Kidney epithelial cell (primary cell): Measurements from ENCODE around the gene MKRN1. TPM values are rescaled to one million over a fixed set of nuclear protein-coding genes. Genes with fewer than 3 reads are reported as not detected.

Source experiments
- DNase-seq: peaks from one replicate; pipeline ENCODE4 v3.0.0-alpha.2; 2010; ENCODE audit warnings: low read depth
- H3K27me3 ChIP-seq: 2 replicates; pipeline ENCODE4 v1.6.0; 2011; ENCODE audit warnings: low read length; ENCODE audit not compliant: control insufficient read depth, insufficient read depth
- H3K36me3 ChIP-seq: 2 replicates; pipeline ENCODE4 v1.5.1; 2011; ENCODE audit warnings: low read length; ENCODE audit not compliant: control insufficient read depth, insufficient read depth
- H3K4me3 ChIP-seq: 2 replicates; pipeline ENCODE4 v1.5.1; 2011; ENCODE audit warnings: low read depth, mild to moderate bottlenecking, control low read depth, low read length
- CTCF ChIP-seq: IDR thresholded peaks from 2 replicates; pipeline ENCODE4 v1.5.1; 2011; ENCODE audit warnings: mild to moderate bottlenecking, moderate library complexity, low read length, control low read depth, inconsistent platforms; ENCODE audit not compliant: insufficient read depth, poor library complexity, severe bottlenecking
- total RNA-seq: library from RNA; depleted of rRNA; stranded (reverse); fragments of >200 nt; gene quantifications from 2 replicates; pipeline ENCODE4 v1.2.3, GENCODE V29; 2015

The MKRN1 gene
- total RNA-seq, 1 donor from 2014 or later: 58.3 TPM

GRCh38 chr7:140435252-140435895 is 43.9 kb downstream of the MKRN1 start:
- Histone ChIP-seq H3K36me3 (no peaks in the 10 kb centered on the region), H3K27me3 (peaks cover 7% of the 10 kb centered on the region), H3K4me3 (no peak overlapping the region)
- TF ChIP-seq CTCF: no peak
- no peak for DNase-seq

DNA sequence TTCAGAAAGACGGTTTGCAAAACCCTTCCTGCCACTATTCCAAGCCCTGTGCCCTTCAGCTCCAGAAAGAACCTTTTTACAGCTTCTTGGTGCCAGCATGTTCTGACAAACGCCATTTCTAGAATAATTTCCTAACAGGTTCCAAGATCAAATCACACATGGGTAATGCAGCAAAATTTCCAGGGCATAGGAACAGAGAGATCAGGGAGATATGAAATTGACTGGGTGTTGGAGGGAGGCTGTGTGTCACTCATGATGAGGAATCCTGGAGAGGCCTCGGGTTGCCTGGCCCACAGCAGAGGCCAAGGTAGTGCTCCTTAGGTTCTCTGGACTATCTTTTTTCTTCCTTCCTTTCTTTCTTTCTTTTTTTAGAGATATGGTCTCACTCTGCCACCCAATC is 45.9 kb downstream of the MKRN1 start:
- no peak overlapping the region for H3K4me3 ChIP-seq
- DNase-seq: no peak
- no peak for TF ChIP-seq CTCF
- H3K27me3 ChIP-seq: peaks cover 10% of the 10 kb centered on the region
- no peaks in the 10 kb centered on the region for H3K36me3 ChIP-seq

- no peaks in the 10 kb centered on the region for H3K36me3 ChIP-seq
- DNase-seq: no peak
- H3K4me3 ChIP-seq: no peak overlapping the region
- TF ChIP-seq CTCF: no peak
- peaks cover 3% of the 10 kb centered on the region for H3K27me3 ChIP-seq
Observed at GRCh38 chr7:140426130-140426529, 53.2 kb downstream of the MKRN1 start.

GRCh38 chr7:140425718-140426117 is 53.6 kb downstream of the MKRN1 start:
- H3K36me3 ChIP-seq: no peaks in the 10 kb centered on the region
- TF ChIP-seq CTCF: no peak
- H3K4me3 ChIP-seq: no peak overlapping the region

DNA sequence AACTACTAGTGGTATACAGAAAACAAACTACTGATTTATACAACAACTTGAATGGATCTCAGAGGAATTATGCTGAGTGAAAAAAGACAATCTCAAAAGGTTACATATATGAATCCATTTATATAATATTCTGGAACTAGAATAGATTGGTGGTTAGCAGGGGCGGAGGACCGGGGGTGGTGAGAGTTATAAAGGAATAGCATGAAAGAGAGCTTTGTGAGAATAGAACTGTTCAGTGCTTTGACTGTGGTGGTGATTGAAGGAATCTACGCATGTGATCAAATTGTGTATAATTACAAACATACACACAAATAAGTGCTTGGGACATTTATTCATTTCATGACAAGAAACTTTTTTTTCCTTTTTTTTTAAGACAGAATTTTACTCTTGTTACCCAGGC is 55.8 kb downstream of the MKRN1 start:
- Histone ChIP-seq H3K27me3 (no peaks in the 10 kb centered on the region), H3K4me3 (no peak overlapping the region), H3K36me3 (no peaks in the 10 kb centered on the region)
- no peak for TF ChIP-seq CTCF
- no peak for DNase-seq

More at GRCh38 chr7:140425718-140426117, 53.6 kb downstream of the MKRN1 start:
- DNase-seq: no peak
- H3K27me3 ChIP-seq: peaks cover 3% of the 10 kb centered on the region

DNA sequence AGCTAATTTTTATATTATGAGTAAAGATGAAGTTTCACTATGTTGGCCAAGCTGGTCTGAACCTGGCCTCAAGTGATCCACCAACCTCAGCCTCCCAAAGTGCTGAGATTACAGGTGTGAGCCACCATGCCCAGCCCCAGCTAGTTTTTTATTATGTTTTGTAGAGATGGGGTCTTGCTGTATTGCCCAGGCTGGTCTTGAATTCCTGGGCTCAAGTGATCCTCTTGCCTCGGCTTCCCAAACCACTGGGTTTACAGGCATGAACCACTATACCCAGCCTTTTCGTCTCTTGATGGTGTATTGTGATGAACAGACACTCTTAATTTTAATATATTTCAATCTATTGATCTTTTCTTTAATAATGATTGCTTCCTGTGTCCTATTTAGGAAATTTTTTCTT is 57.8 kb downstream of the MKRN1 start:
- H3K27me3 ChIP-seq: no peaks in the 10 kb centered on the region
- no peak for DNase-seq
- TF ChIP-seq CTCF: no peak
- H3K36me3 ChIP-seq: no peaks in the 10 kb centered on the region
- no peak overlapping the region for H3K4me3 ChIP-seq
